HG03039 (cell line): Measurements from ENCODE around the gene PCBP2.
A peak's percentile ranks its signal among the peaks of the same experiment; 100 is the strongest.
"Not testable (repeated sequence)": the region's sequence is repeated elsewhere in the genome, so short reads cannot be mapped to it uniquely, and the experiment has no call there.

ENCODE experiments used
- ATAC-seq: cut with Tn5 transposase; IDR thresholded peaks from one replicate; pipeline ENCODE4 v1.9.1; 2021; ENCODE audit warnings: mild to moderate bottlenecking, moderate library complexity; ENCODE audit not compliant: unreplicated experiment

The PCBP2 gene

GRCh38 chr12:53451661-53452158 is at the start of gene PCBP2:
Gene PCBP2, plus strand, starts transcription at chr12:53452102. Its CDS starts 2,699 bp downstream, at chr12:53454801.
- ATAC-seq = peak; percentile 96

GRCh38 chr12:53402351-53402750 is 49.6 kb upstream of the PCBP2 start:
- ATAC-seq = not testable (repeated sequence)

- ATAC-seq = no peak
These were observed 49.0 kb upstream of the PCBP2 start for GRCh38 chr12:53402871-53403270.

- no peak for ATAC-seq
These were observed 41.0 kb upstream of the PCBP2 start for GRCh38 chr12:53410951-53411350.

- no peak for ATAC-seq
These were observed 38.3 kb upstream of the PCBP2 start for GRCh38 chr12:53413485-53414204.

- no peak for ATAC-seq
These were observed 37.0 kb upstream of the PCBP2 start for GRCh38 chr12:53414756-53415417.

GRCh38 chr12:53415752-53416389 is 36.0 kb upstream of the PCBP2 start:
- not testable (repeated sequence) for ATAC-seq

- not testable (repeated sequence) for ATAC-seq
These were observed 34.5 kb upstream of the PCBP2 start for GRCh38 chr12:53417291-53417816.

GRCh38 chr12:53418221-53418620 is 33.7 kb upstream of the PCBP2 start:
- ATAC-seq = no peak

GRCh38 chr12:53419756-53420155 is 32.1 kb upstream of the PCBP2 start:
- no peak for ATAC-seq

GRCh38 chr12:53422247-53422646 is 29.7 kb upstream of the PCBP2 start:
- ATAC-seq = not testable (repeated sequence)

GRCh38 chr12:53423597-53423996 is 28.3 kb upstream of the PCBP2 start, which contains the start of gene AMHR2:
Gene AMHR2, plus strand, starts transcription at chr12:53423855. Its CDS starts 80 bp downstream, at chr12:53423935.
- no peak for ATAC-seq

- no peak for ATAC-seq
These were observed 27.0 kb upstream of the PCBP2 start for GRCh38 chr12:53424626-53425514.

GRCh38 chr12:53425515-53426150 is 26.3 kb upstream of the PCBP2 start:
- ATAC-seq = no peak

- ATAC-seq = no peak
These were observed 23.9 kb upstream of the PCBP2 start for GRCh38 chr12:53427905-53428594.

- no peak for ATAC-seq
These were observed 23.2 kb upstream of the PCBP2 start for GRCh38 chr12:53428741-53429140.

- ATAC-seq = no peak
These were observed 21.8 kb upstream of the PCBP2 start for GRCh38 chr12:53430116-53430515.

GRCh38 chr12:53431187-53431586 is 20.7 kb upstream of the PCBP2 start:
- no peak for ATAC-seq

GRCh38 chr12:53435326-53435725 is 16.6 kb upstream of the PCBP2 start:
- ATAC-seq = not testable (repeated sequence)
